B cell (primary cell): ENCODE data around the gene KLRF2. TPM values are rescaled to one million over a fixed set of nuclear protein-coding genes. Genes with fewer than 3 reads are reported as not detected.

Experiments
- ATAC-seq: fragments of 200-7000 bp; cut with Tn5 transposase; one replicate; pipeline ENCODE4 v1.10.0; 2021; ENCODE audit warnings: low read depth, mild to moderate bottlenecking, moderate number of reproducible peaks, moderate library complexity
- CTCF ChIA-PET: fragments of 350-600 bp; sonication (Branson Sonifier 250); formaldehyde crosslinking; loops from one replicate; lab custom pipeline; 2021; ENCODE audit warnings: antibody characterized with exemption, inconsistent platforms; lab: Charles Lee
- POLR2A ChIA-PET: fragments of 350-600 bp; sonication (Branson Sonifier 250); formaldehyde crosslinking; loops from one replicate; lab custom pipeline; 2021; ENCODE audit warnings: antibody characterized with exemption; lab: Charles Lee
- DNase-seq: peaks from one replicate; pipeline ENCODE4 v3.0.0; 2013
- H2AFZ ChIP-seq: 2 replicates; pipeline ENCODE4 v1.6.1; 2012; ENCODE audit warnings: mild to moderate bottlenecking, low read depth, low read length; ENCODE audit not compliant: insufficient read depth, poor library complexity, severe bottlenecking
- H3K27ac ChIP-seq, 2 donors: 1 replicate in 1 of 2; 2 replicates in 1 of 2; pipeline ENCODE4 v1.5.1; 2012 to 2013; ENCODE audit warnings: low read length in 2 of 2, mild to moderate bottlenecking in 2 of 2, moderate library complexity in 1 of 2
- H3K27me3 ChIP-seq, 4 experiments: fragments of 200-600 bp in 1 of 4; sonication (generic) in 1 of 4; replicated peaks in 1 of 4; 1 replicate in 2 of 4; 2 replicates in 2 of 4; pipeline versions ENCODE4 v1.6.1 to v1.7.0; 2013 to 2016; ENCODE audit warnings: low read length in 3 of 4, mild to moderate bottlenecking in 2 of 4, mixed read lengths in 1 of 4, moderate library complexity in 1 of 4; ENCODE audit not compliant: insufficient read depth in 4 of 4, control insufficient read depth in 3 of 4; ENCODE audit errors: control extremely low read depth in 1 of 4
- H3K36me3 ChIP-seq, 2 experiments: replicated peaks in 1 of 2; 1 replicate in 1 of 2; 2 replicates in 1 of 2; pipeline versions ENCODE4 v1.6.1 to v1.7.1; 2013; ENCODE audit warnings: low read length in 1 of 2; ENCODE audit not compliant: insufficient read depth in 2 of 2, control insufficient read depth in 1 of 2; ENCODE audit errors: control extremely low read depth in 1 of 2, extremely low read depth in 1 of 2
- H3K4me1 ChIP-seq, 2 donors: fragments of 200-600 bp in 1 of 2; sonication (generic) in 1 of 2; 1 replicate in 1 of 2; 2 replicates in 1 of 2; pipeline versions ENCODE4 v1.5.1 to v1.6.1; 2013 to 2017; ENCODE audit warnings: low read length in 2 of 2; ENCODE audit not compliant: control insufficient read depth in 2 of 2, insufficient read depth in 2 of 2
- H3K4me2 ChIP-seq: replicated peaks from 2 replicates; pipeline ENCODE3; 2012; ENCODE audit warnings: mild to moderate bottlenecking, low read depth, low read length; ENCODE audit not compliant: poor library complexity, severe bottlenecking
- H3K4me3 ChIP-seq, 5 experiments: fragments of 200-600 bp in 1 of 5; sonication (generic) in 1 of 5; 1 replicate in 3 of 5; 2 replicates in 2 of 5; pipeline versions ENCODE4 v1.5.1 to v1.7.0; 2011 to 2016; ENCODE audit warnings: low read length in 4 of 5, mild to moderate bottlenecking in 4 of 5, low read depth in 2 of 5, control low read depth in 1 of 5, moderate library complexity in 1 of 5; ENCODE audit not compliant: insufficient read depth in 1 of 5; ENCODE audit errors: control extremely low read depth in 1 of 5, extremely low read depth in 1 of 5
- H3K79me2 ChIP-seq: fragments of 200-600 bp; sonication (generic); one replicate; pipeline ENCODE4 v1.6.0; 2016; ENCODE audit warnings: low read length; ENCODE audit not compliant: control insufficient read depth, insufficient read depth
- H3K9ac ChIP-seq: fragments of 200-600 bp; sonication (generic); 2 replicates; pipeline ENCODE4 v1.6.1; 2017; ENCODE audit warnings: mild to moderate bottlenecking, low read length, moderate library complexity
- H3K9me3 ChIP-seq, 3 donors: one replicate each; pipeline versions ENCODE4 v1.6.1 to v1.7.1; 2013; ENCODE audit warnings: low read length in 2 of 3; ENCODE audit not compliant: control insufficient read depth in 2 of 3, insufficient read depth in 1 of 3; ENCODE audit errors: control extremely low read depth in 1 of 3
- H4K20me1 ChIP-seq: 2 replicates; pipeline ENCODE4 v1.6.0; 2012; ENCODE audit warnings: mild to moderate bottlenecking, low read length; ENCODE audit not compliant: insufficient read depth, control insufficient read depth, poor library complexity, severe bottlenecking
- H3K27ac Mint-ChIP-seq: one replicate; pipeline ENCODE4 v1.8.0; 2021; ENCODE audit warnings: mixed read lengths
- H3K27me3 Mint-ChIP-seq: one replicate; pipeline ENCODE4 v1.8.0; 2021; ENCODE audit warnings: mixed read lengths
- H3K4me1 Mint-ChIP-seq: one replicate; pipeline ENCODE4 v1.8.0; 2021; ENCODE audit warnings: mixed read lengths
- H3K4me3 Mint-ChIP-seq: one replicate; pipeline ENCODE4 v1.8.0; 2021; ENCODE audit warnings: mixed read lengths
- H3K9me3 Mint-ChIP-seq: one replicate; pipeline ENCODE4 v1.8.0; 2022; ENCODE audit warnings: mixed read lengths; ENCODE audit not compliant: insufficient read depth
- EZH2 ChIP-seq: IDR thresholded peaks from 2 replicates; pipeline ENCODE4 v1.6.1; 2012; ENCODE audit warnings: borderline replicate concordance, low read depth, mild to moderate bottlenecking, moderate library complexity, low read length; ENCODE audit not compliant: insufficient read depth, poor library complexity, severe bottlenecking
- whole genome bisulfite sequencing: methylation state at CpG from one replicate; pipeline ENCODE4 v1.1.5; 2013; ENCODE audit warnings: missing lambda C conversion rate; ENCODE audit not compliant: insufficient coverage; 5-methylcytosine and 5-hydroxymethylcytosine counted together
- intact Hi-C: fragments of 100-400 bp; cut with micrococcal nuclease; formaldehyde crosslinking; loops from one replicate; pipeline ENCODE4 v1.10.0; 2022
- polyA plus RNA-seq: library from polyadenylated mRNA; depleted of rRNA; stranded (reverse); fragments of >200 nt; gene quantifications from 2 replicates; pipeline ENCODE4 v1.2.3, GENCODE V29; 2012
- total RNA-seq, 2 donors: library from RNA; stranded (reverse); fragments of 120-200 nt in 1 of 2; gene quantifications; 1 replicate in 1 of 2; 2 replicates in 1 of 2; pipeline versions ENCODE4 v1.2.3 to v1.2.4, GENCODE V29; 2013 to 2022
- TF ChIP-seq, protein P1 (sequence below): fragments of 200-600 bp; IDR thresholded peaks from one replicate; pipeline ENCODE4 v1.8.0; 2022; ENCODE audit warnings: antibody characterized with exemption, mild to moderate bottlenecking

KLRF2 gene
- total and polyA plus RNA-seq, 2 donors (not counting 1 experiment from before 2014, with no cell fraction given) = 0.36 TPM; not detected in 1

GRCh38 chr12:9856151-9856550 is 25.1 kb upstream of the KLRF2 start:
- Histone ChIP-seq H3K27ac (no peak overlapping the region), H3K4me2 (no peak overlapping the region), H4K20me1 (peaks cover 17% of the 10 kb centered on the region), H3K4me1 (peaks cover 0 to 3% of the 10 kb centered on the region in 2 donors), H3K9me3 (no peaks in the 10 kb centered on the region), H3K36me3 (peaks cover 1 to 48% of the 10 kb centered on the region in 2 experiments), H3K9ac (no peak overlapping the region), H3K79me2 (peaks cover 15% of the 10 kb centered on the region), H3K4me3 (no peak overlapping the region), H2AFZ (no peak overlapping the region), H3K27me3 (no peaks in the 10 kb centered on the region)
- ChIA-PET POLR2A (no interaction called here), CTCF (interaction anchor here (1.2 kb wide), 1 partner anchor 107 kb away, joined by 3 read pairs; no protein-coding TSS in a partner anchor)
- no peak for TF ChIP-seq EZH2
- TF ChIP-seq, protein P1, sequence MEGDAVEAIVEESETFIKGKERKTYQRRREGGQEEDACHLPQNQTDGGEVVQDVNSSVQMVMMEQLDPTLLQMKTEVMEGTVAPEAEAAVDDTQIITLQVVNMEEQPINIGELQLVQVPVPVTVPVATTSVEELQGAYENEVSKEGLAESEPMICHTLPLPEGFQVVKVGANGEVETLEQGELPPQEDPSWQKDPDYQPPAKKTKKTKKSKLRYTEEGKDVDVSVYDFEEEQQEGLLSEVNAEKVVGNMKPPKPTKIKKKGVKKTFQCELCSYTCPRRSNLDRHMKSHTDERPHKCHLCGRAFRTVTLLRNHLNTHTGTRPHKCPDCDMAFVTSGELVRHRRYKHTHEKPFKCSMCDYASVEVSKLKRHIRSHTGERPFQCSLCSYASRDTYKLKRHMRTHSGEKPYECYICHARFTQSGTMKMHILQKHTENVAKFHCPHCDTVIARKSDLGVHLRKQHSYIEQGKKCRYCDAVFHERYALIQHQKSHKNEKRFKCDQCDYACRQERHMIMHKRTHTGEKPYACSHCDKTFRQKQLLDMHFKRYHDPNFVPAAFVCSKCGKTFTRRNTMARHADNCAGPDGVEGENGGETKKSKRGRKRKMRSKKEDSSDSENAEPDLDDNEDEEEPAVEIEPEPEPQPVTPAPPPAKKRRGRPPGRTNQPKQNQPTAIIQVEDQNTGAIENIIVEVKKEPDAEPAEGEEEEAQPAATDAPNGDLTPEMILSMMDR = no peak
- Mint-ChIP-seq H3K27ac (no peak overlapping the region), H3K9me3 (no peaks in the 10 kb centered on the region), H3K4me3 (no peak overlapping the region), H3K4me1 (peaks cover 7% of the 10 kb centered on the region), H3K27me3 (no peaks in the 10 kb centered on the region)
- ATAC-seq = no peak
- DNase-seq = no peak
- 100% methylated on average over 1 of the region's 1 CpG for WGBS
- intact Hi-C loops = no loop called here

- DNase-seq (no peak), ATAC-seq (no peak)
- no peak for TF ChIP-seq EZH2
- TF ChIP-seq, protein P1 = no peak
- Histone ChIP-seq H3K9ac (no peak overlapping the region), H3K9me3 (no peaks in the 10 kb centered on the region), H3K4me2 (no peak overlapping the region), H3K36me3 (peaks cover 0 to 43% of the 10 kb centered on the region in 2 experiments), H3K27ac (no peak overlapping the region), H4K20me1 (peaks cover 17% of the 10 kb centered on the region), H3K4me1 (peaks cover 0 to 4% of the 10 kb centered on the region in 2 donors), H3K27me3 (no peaks in the 10 kb centered on the region), H3K79me2 (peaks cover 19% of the 10 kb centered on the region), H3K4me3 (no peak overlapping the region), H2AFZ (no peak overlapping the region)
- intact Hi-C loops = no loop called here
- WGBS = no CpG with 5 or more reads among the region's 3 CpGs
- peaks cover 8% of the 10 kb centered on the region for H3K4me1 Mint-ChIP-seq
- no peak overlapping the region for H3K4me3 Mint-ChIP-seq
- H3K27ac Mint-ChIP-seq = no peak overlapping the region
- no peaks in the 10 kb centered on the region for H3K9me3 Mint-ChIP-seq
- CTCF ChIA-PET = interaction anchor here (0.6 to 1.2 kb wide), 2 partner anchors 108 to 296 kb away, joined by 3 read pairs; no protein-coding TSS in a partner anchor
- H3K27me3 Mint-ChIP-seq = no peaks in the 10 kb centered on the region
- POLR2A ChIA-PET = no interaction called here
Observed at GRCh38 chr12:9856894-9857293, 24.4 kb upstream of the KLRF2 start.
